Panc1 (cell line): ENCODE results near the gene ASXL2. TPM values are rescaled to one million over a fixed set of nuclear protein-coding genes. Genes with fewer than 3 reads are reported as not detected.

Source experiments
- ATAC-seq: fragments of 200-7000 bp; cut with Tn5 transposase; 2 replicates; pipeline ENCODE4 v1.9.1; 2020; ENCODE audit warnings: mild to moderate bottlenecking, moderate library complexity
- BruUV-seq: library from RNA; stranded (reverse); fragments of 400-500 nt; replicated peaks from 2 replicates; lab custom pipeline; 2021; lab: Mats Ljungman, UMichigan
- CTCF ChIA-PET: fragments of 300-600 bp; sonication (Branson Sonifier 250); formaldehyde crosslinking; loops from one replicate; lab custom pipeline; 2022; ENCODE audit warnings: antibody characterized with exemption; lab: Charles Lee
- POLR2A ChIA-PET: fragments of 300-600 bp; sonication (Branson Sonifier 250); formaldehyde crosslinking; loops from one replicate; lab custom pipeline; 2022; ENCODE audit warnings: antibody characterized with exemption; lab: Charles Lee
- DNase-seq: peaks from one replicate; pipeline ENCODE4 v3.0.0-alpha.2; 2010; ENCODE audit warnings: low read depth, low spot score
- H3K27ac ChIP-seq: 2 replicates; pipeline ENCODE4 v1.5.1; 2011; ENCODE audit warnings: mild to moderate bottlenecking, low read length, inconsistent platforms
- H3K27me3 ChIP-seq: fragments of 200-500 bp; sonication (Bioruptor generic); 2 replicates; pipeline ENCODE4 v1.6.0; 2014; ENCODE audit warnings: low read length, inconsistent platforms; ENCODE audit not compliant: control insufficient read depth, insufficient read depth
- H3K36me3 ChIP-seq: fragments of 200-500 bp; sonication (Bioruptor generic); 2 replicates; pipeline ENCODE4 v1.5.1; 2014; ENCODE audit warnings: inconsistent platforms, mild to moderate bottlenecking, low read length, moderate library complexity; ENCODE audit not compliant: control insufficient read depth, insufficient read depth
- H3K4me1 ChIP-seq: 2 replicates; pipeline ENCODE4 v1.5.1; 2011; ENCODE audit warnings: inconsistent platforms, mild to moderate bottlenecking, low read length, moderate library complexity; ENCODE audit not compliant: control insufficient read depth, insufficient read depth
- H3K4me3 ChIP-seq, 2 experiments: 2 replicates each; pipeline ENCODE4 v1.5.1; 2011 to 2012; ENCODE audit warnings: low read depth in 2 of 2, low read length in 2 of 2, mild to moderate bottlenecking in 2 of 2, inconsistent platforms in 1 of 2, moderate library complexity in 1 of 2
- H3K9me3 ChIP-seq: fragments of 200-500 bp; sonication (Bioruptor generic); 2 replicates; pipeline ENCODE4 v1.5.1; 2014; ENCODE audit warnings: low read depth, mild to moderate bottlenecking, inconsistent platforms, low read length, moderate library complexity; ENCODE audit not compliant: control insufficient read depth, insufficient read depth
- CTCF ChIP-seq: fragments of 450-650 bp; IDR thresholded peaks from 2 replicates; pipeline ENCODE4 v1.5.1; 2017; ENCODE audit warnings: mild to moderate bottlenecking
- POLR2AphosphoS5 ChIP-seq: IDR thresholded peaks from 2 replicates; pipeline ENCODE4 v1.6.1; 2012; ENCODE audit warnings: mild to moderate bottlenecking, low read depth, low read length, moderate library complexity
- SIN3A ChIP-seq: IDR thresholded peaks from 2 replicates; pipeline ENCODE4 v1.6.1; 2012; ENCODE audit warnings: low read depth, mild to moderate bottlenecking, low read length, moderate library complexity, borderline replicate concordance; ENCODE audit not compliant: insufficient read depth
- TCF7L2 ChIP-seq: IDR thresholded peaks from 2 replicates; pipeline ENCODE4 v1.6.1; 2011; ENCODE audit warnings: mild to moderate bottlenecking, low read depth, low read length, inconsistent platforms
- in situ Hi-C: cut with HindIII; loops from 2 replicates; pipeline ENCODE4 v1.10.0; 2016; ENCODE audit warnings: low sequenced_read_pairs, low pct_unique_long_range_greater_than_20kb
- intact Hi-C: fragments of 100-400 bp; cut with micrococcal nuclease; formaldehyde crosslinking; loops from one replicate; pipeline ENCODE4 v1.10.0; 2022; ENCODE audit not compliant: unreplicated experiment
- total RNA-seq: library from RNA; stranded (reverse); gene quantifications from one replicate; pipeline ENCODE4 v1.2.1, GENCODE V29; 2021; ENCODE audit not compliant: unreplicated experiment
- TF ChIP-seq, protein P1 (sequence below), 2 experiments: IDR thresholded peaks; 2 replicates each; pipeline ENCODE4 v1.6.1; 2011 to 2012; ENCODE audit warnings: low read depth in 2 of 2, control low read depth in 1 of 2, low read length in 1 of 2, mild to moderate bottlenecking in 1 of 2, moderate library complexity in 1 of 2; ENCODE audit not compliant: insufficient read depth in 1 of 2

ASXL2 gene
- total RNA-seq, 1 experiment from 2014 or later: 43.4 TPM

DNA sequence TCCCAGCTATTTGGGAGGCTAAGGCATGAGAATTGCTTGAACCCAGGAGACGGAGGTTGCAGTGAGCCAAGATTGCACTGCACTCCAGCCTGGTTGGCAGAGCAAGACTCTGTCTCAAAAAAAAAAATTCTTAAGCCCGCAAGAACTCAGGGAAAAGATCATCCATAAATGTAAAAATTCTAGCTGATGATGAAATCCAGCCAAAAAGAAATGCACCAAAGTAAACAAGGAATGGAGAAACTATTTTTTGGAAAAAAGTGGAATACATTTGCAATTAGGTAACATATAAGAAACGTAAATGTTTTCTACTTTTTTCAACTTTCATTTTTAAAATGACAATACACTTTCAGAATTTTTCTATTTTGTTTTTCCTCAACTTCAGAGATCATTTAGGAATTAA is 61.3 kb downstream of the ASXL2 start:
- CTCF ChIA-PET: no interaction called here

DNA sequence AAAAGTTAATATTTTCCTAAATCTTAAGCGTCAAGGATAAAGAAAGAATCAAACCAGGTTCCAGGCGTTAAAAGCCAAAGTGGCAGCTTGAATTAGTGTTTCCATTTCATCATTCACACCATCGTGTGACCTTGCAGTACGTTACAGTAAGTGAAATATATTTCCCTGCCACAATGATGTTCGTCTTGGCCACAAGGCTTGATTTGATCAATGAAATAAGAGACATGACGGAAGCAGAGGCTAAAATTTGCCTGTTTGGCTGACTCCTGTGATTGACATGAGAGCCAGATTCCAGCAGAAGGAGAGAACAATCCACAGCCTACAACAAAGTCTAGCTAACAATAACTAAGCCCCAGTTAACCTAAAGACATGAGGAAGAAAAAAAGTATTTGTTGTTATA is 62.0 kb downstream of the ASXL2 start:
- H3K36me3 ChIP-seq: no peaks in the 10 kb centered on the region
- DNase-seq: no peak
- TF ChIP-seq, protein P1, sequence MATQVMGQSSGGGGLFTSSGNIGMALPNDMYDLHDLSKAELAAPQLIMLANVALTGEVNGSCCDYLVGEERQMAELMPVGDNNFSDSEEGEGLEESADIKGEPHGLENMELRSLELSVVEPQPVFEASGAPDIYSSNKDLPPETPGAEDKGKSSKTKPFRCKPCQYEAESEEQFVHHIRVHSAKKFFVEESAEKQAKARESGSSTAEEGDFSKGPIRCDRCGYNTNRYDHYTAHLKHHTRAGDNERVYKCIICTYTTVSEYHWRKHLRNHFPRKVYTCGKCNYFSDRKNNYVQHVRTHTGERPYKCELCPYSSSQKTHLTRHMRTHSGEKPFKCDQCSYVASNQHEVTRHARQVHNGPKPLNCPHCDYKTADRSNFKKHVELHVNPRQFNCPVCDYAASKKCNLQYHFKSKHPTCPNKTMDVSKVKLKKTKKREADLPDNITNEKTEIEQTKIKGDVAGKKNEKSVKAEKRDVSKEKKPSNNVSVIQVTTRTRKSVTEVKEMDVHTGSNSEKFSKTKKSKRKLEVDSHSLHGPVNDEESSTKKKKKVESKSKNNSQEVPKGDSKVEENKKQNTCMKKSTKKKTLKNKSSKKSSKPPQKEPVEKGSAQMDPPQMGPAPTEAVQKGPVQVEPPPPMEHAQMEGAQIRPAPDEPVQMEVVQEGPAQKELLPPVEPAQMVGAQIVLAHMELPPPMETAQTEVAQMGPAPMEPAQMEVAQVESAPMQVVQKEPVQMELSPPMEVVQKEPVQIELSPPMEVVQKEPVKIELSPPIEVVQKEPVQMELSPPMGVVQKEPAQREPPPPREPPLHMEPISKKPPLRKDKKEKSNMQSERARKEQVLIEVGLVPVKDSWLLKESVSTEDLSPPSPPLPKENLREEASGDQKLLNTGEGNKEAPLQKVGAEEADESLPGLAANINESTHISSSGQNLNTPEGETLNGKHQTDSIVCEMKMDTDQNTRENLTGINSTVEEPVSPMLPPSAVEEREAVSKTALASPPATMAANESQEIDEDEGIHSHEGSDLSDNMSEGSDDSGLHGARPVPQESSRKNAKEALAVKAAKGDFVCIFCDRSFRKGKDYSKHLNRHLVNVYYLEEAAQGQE (IDR thresholded peaks at IDR 0.05; ENCODE audit: insufficient read depth in 1 of 2, low read depth in 2 of 2, low read length in 1 of 2): no peak
- TF ChIP-seq CTCF (no peak), SIN3A (no peak), TCF7L2 (no peak), POLR2AphosphoS5 (no peak)
- intact Hi-C loops (no loop called here), in situ Hi-C loops (no loop called here)
- no peak overlapping the region for H3K27ac ChIP-seq
- no peak for ATAC-seq
- H3K4me3 ChIP-seq: no peak overlapping the region
- no peaks in the 10 kb centered on the region for H3K9me3 ChIP-seq
- H3K4me1 ChIP-seq: peaks cover 2% of the 10 kb centered on the region; the same call in 1 of the 2 replicates
- CTCF ChIA-PET: no interaction called here
- POLR2A ChIA-PET: no interaction called here
- no TSS peak for BruUV-seq
- no peaks in the 10 kb centered on the region for H3K27me3 ChIP-seq

More for the DNA sequence above, 61.3 kb downstream of the ASXL2 start:
- in situ Hi-C loops (no loop called here), intact Hi-C loops (no loop called here)
- Histone ChIP-seq H3K27me3 (no peaks in the 10 kb centered on the region), H3K9me3 (no peaks in the 10 kb centered on the region), H3K36me3 (no peaks in the 10 kb centered on the region), H3K4me1 (peaks cover 6% of the 10 kb centered on the region), H3K27ac (no peak overlapping the region), H3K4me3 (no peak overlapping the region)
- POLR2A ChIA-PET: no interaction called here
- DNase-seq (no peak), ATAC-seq (no peak)
- TF ChIP-seq CTCF: no peak
- no peak for TF ChIP-seq POLR2AphosphoS5
- TF ChIP-seq TCF7L2: no peak
- TF ChIP-seq SIN3A: no peak
- TF ChIP-seq, protein P1 (IDR thresholded peaks at IDR 0.05; ENCODE audit: insufficient read depth in 1 of 2, low read depth in 2 of 2, low read length in 1 of 2): no peak
- BruUV-seq: no TSS peak
